Hepatocyte (in vitro differentiated cells): ENCODE data around the gene AP5S1.

ENCODE experiments used
- EZH2 ChIP-seq: fragments of 200-600 bp; sonication (generic); IDR thresholded peaks from 2 replicates; pipeline ENCODE4 v1.6.1; 2016; ENCODE audit warnings: antibody characterized with exemption, mild to moderate bottlenecking, borderline replicate concordance
- EZH2phosphoT487 ChIP-seq: fragments of 200-600 bp; sonication (generic); IDR thresholded peaks from one replicate; pipeline ENCODE4 v1.6.1; 2018; ENCODE audit warnings: antibody characterized with exemption, mild to moderate bottlenecking, low read depth, moderate library complexity; ENCODE audit not compliant: unreplicated experiment, severe bottlenecking
- TF ChIP-seq, protein P1 (sequence below): fragments of 200-600 bp; sonication (generic); IDR thresholded peaks from 2 replicates; pipeline ENCODE4 v1.5.1; 2016; ENCODE audit warnings: antibody characterized with exemption, mild to moderate bottlenecking; ENCODE audit not compliant: poor library complexity

DNA sequence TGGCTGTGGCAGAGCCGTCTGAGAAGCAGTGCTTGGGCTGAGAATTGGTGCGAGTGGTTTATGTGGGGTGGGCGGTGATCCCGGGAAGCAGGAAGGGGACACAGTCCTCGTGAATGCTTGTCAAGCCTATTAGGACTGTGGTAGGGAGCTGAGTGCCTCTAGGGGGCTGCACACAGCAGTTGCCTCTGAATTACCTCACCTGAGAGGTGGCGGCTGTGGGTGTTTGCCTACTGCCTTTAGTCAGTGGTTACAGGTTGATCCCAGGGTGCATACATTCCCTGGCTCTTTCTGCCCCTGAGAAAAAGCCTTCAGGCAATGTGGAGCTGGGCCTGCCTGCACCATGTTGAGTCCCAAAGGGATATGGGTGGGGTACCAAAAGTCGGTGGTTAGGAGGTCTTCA lies 5.2 kb downstream of the AP5S1 start:
- TF ChIP-seq, protein P1, sequence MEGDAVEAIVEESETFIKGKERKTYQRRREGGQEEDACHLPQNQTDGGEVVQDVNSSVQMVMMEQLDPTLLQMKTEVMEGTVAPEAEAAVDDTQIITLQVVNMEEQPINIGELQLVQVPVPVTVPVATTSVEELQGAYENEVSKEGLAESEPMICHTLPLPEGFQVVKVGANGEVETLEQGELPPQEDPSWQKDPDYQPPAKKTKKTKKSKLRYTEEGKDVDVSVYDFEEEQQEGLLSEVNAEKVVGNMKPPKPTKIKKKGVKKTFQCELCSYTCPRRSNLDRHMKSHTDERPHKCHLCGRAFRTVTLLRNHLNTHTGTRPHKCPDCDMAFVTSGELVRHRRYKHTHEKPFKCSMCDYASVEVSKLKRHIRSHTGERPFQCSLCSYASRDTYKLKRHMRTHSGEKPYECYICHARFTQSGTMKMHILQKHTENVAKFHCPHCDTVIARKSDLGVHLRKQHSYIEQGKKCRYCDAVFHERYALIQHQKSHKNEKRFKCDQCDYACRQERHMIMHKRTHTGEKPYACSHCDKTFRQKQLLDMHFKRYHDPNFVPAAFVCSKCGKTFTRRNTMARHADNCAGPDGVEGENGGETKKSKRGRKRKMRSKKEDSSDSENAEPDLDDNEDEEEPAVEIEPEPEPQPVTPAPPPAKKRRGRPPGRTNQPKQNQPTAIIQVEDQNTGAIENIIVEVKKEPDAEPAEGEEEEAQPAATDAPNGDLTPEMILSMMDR: no peak
- TF ChIP-seq EZH2: no peak
- no peak for TF ChIP-seq EZH2phosphoT487
